ENCODE results near the gene RASL12.

DNA sequence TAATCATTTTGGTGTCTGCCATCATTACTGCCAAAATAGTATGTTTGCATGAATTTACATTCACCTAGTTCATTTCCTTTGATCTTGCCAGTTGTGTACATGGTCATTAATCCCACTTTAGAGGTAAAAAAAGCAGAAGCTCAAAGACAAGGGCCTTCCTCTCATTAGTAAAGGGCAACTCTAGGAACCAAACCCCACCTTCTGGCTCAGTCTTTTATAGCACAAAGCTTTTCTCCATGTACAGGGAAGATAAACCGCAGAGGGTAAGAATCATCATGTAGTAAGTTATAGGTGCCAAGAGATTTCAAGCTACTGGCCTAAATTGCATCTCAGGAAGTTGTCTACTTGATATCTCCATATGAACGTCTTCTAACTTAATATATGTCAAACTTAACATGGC is 58.8 kb downstream of the RASL12 start:
- TF ChIP-seq, protein P1, sequence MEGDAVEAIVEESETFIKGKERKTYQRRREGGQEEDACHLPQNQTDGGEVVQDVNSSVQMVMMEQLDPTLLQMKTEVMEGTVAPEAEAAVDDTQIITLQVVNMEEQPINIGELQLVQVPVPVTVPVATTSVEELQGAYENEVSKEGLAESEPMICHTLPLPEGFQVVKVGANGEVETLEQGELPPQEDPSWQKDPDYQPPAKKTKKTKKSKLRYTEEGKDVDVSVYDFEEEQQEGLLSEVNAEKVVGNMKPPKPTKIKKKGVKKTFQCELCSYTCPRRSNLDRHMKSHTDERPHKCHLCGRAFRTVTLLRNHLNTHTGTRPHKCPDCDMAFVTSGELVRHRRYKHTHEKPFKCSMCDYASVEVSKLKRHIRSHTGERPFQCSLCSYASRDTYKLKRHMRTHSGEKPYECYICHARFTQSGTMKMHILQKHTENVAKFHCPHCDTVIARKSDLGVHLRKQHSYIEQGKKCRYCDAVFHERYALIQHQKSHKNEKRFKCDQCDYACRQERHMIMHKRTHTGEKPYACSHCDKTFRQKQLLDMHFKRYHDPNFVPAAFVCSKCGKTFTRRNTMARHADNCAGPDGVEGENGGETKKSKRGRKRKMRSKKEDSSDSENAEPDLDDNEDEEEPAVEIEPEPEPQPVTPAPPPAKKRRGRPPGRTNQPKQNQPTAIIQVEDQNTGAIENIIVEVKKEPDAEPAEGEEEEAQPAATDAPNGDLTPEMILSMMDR (IDR thresholded peaks at IDR 0.05), result no peak
- no peak for TF ChIP-seq POLR2A (IDR thresholded peaks at IDR 0.05)

Data from prostate gland (tissue), 2 donors.